NK-92 (cell line): ENCODE measurements around the gene TMCC1.
"Not testable (repeated sequence)": the region's sequence is repeated elsewhere in the genome, so short reads cannot be mapped to it uniquely, and the experiment has no call there.

Experiments
- DNase-seq: peaks from one replicate; lab custom pipeline; 2025; ENCODE audit not compliant: unreplicated experiment; lab: John Stamatoyannopoulos, UW

Gene TMCC1

DNA sequence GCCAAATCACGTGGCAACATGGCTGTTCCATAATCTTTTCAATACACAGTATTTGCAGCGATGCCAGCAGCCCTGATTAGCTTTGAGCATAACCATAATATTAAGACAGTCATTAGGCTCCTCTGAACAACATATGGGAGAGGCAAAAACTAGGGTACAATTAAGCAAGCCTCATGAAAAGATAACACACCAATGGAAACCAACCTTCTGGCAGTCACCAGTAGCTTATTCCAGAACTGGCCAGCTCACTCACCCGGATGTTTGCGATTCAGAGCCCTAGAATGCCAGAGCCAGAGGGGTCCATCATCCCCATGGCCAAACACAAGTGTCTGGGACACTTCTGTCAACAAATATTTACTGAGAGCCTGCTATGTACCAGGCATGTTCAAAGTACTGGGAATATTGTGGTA, 238.2 kb downstream of the TMCC1 start:
- no peak for DNase-seq

GRCh38 chr3:129654131-129654530, 239.4 kb downstream of the TMCC1 start:
- no peak for DNase-seq

- no peak for DNase-seq
These were observed 240.5 kb downstream of the TMCC1 start for GRCh38 chr3:129653019-129653418.

DNA sequence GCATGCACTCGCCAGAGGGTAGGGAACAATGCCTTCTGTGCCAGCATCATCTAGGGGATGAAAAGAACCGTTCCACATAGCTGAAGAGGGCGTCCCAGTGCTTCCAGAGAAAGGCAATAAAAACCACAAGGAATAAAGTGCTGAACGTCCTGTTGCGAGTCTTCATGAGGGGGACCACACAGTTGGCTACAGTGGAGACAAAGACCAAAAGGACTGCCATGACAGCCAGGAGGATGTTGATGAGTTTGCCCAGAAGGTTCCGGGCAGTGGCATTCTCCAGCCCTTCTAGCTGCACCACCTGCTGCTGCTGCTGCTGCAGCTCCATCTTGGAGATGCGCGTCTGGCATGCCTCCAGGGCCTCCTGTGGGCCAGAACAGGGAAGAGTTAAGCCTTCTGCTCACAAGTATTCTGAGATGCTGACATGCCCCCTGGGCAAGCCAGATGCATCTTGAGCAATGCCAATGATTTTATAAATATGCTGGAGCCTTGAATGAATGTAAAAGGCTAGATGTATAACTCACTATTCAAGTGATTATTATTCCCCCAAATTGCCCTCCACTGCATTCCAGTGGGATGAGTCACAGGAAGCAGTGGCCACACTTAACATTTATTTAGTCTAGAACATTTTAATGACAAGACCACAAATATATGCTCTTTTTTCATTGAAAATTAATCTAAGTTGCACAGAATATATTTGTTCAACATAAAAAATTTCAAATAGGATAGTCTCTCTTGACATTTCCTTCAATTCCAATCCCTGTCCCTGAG, 241.9 kb downstream of the TMCC1 start:
- no peak for DNase-seq

GRCh38 chr3:129650256-129650872, 243.1 kb downstream of the TMCC1 start:
- DNase-seq = no peak

DNA sequence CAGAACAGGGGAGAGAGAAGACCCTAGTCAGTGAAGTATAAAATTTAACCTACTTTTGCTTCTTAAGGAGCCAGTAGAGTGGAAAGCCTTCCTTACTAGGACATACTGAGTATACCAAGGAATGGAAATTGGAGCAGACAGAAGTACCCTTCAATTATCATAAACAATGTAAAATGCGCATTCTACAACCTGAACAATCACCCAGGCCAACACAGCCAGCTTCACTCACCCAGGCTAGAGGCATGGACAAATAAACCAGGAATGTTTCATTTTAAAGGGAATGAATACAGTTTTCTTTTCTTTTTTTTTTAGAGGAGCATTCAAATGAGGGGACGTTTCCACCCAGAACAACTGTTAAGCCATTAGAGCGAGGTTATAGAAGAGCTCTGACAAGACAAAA, 245.1 kb downstream of the TMCC1 start:
- DNase-seq = no peak

DNA sequence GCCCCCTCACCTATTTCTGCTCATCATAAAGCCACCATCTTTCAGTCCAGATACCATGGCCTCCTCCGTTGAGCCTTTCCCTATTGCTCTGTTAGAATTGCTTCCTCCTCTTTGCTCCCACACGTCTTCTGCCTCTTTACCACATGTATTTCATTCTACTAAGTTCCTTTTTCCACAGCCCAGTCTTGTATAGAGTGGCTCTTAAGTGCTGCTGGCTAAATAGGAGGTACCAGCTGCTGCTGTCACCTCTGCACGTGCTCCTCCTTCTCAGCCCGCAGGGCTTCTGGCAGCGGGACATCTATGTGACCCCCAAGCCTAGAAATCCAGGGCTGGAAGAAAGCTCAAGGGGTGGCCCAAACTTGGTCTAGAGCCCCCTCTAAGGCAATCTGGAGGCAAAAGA, 248.2 kb downstream of the TMCC1 start:
- DNase-seq = no peak

DNA sequence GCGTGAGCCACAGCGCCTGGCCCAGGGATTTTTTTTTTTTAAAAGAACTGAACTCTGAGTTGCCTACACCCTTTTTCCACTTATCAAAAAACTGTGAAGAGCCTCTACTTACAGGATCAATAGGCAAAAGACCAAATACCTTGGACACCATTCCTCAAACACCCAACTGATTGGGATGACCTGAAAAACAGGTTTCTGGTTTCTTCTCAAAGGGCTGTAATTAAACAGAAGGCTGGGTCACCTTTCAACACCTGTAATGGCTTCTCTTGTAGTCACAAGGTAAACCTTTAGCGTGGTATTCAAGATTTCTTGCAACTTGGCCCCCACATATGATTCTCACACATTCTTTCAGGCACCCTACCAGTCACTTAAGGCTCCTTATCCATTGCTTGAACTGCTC, 248.7 kb downstream of the TMCC1 start:
- no peak for DNase-seq

GRCh38 chr3:129641567-129642260, 251.8 kb downstream of the TMCC1 start:
- DNase-seq = not testable (repeated sequence)

DNA sequence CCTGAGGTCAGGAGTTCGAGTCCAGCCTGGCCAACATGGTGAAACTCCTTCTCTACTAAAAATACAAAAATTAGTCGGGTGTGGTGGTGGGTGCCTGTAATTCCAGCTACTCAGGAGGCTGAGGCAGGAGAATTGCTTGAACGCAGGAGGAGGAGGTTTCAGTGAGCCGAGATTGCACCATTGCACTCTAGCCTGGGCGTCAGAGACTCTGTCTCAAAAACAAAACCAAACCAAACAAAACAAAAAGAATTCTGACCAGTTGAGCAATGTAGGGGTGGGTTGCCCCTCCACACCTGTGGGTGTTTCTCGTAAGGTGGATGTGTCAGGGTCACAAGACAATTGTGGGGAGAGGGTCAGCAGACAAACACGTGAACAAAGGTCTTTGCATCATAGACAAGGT, 252.5 kb downstream of the TMCC1 start:
- not testable (repeated sequence) for DNase-seq

DNA sequence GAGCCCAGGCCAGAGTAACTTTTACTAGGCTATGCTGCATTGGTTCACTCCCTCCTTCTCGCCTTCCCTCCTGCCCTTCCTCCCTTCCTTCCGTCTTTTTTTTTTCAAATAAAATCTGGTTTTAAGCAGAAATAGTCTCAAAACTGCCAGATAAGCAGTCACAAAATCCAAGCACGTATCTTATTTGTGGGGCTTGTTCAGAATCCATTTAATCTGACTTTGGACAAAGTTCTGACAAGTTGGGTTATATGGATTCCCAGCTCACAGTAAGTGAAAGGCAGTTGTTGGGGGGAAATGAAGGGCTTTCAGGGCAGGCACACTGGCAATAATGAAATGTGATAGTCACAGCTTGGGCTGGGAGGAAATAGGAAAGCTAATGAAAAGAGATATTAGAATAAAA, 255.0 kb downstream of the TMCC1 start:
- DNase-seq = no peak

- no peak for DNase-seq
These were observed 257.4 kb downstream of the TMCC1 start for GRCh38 chr3:129636082-129636481.

DNA sequence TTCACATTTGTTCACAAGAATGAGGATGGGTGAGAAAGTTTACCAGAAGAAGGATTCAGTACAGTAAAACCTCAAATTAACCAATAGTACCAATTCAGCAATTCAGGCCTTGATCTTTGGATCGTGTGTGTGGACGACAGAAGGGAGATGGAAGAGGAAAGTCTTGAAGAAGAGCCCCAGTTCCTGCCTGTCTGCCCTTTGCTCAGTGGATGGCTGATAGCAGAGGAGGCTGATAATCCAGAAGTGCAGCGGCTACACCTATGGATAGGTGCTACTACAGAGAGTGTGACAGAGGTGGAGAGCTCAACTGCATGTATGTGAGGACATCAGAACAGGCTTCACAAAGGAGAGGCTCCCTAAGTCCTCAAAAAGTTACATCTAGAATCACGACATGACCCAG, 257.9 kb downstream of the TMCC1 start:
- DNase-seq = no peak

DNA sequence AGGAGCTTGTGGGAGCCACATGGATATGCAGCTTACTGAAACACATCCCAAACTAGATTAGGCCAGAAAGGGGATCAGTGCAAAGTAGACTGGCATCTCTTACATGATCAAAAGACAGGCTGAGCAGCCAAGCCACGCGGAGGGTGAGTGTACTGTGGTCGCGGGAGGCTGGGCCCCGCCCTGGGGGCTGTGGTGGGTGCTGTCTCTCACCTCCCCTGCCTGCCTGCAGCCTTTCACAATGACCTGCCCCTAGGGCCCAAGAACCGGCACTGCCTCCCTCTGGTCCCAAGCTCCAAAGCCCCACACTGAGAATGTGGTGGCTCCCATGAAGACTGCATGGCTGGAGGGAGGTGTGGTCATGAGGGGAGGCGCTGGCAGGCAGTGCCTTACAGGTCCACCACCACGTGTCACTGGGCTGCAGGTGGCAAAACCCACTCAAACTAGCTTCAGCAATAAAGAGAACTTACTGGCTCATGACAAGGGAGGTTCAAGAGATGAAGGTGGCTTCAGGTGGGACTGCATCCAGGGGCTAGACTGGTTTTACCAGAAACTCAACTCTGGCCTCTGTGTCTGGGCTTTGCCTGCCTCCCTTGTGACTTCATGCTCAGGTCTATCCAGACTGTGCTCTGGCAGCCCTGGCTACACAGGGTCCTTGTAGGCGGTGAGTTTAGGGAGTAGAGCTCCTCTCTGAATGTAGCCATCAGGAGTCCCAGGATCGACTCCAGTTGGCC, 259.6 kb downstream of the TMCC1 start:
- no peak for DNase-seq

DNA sequence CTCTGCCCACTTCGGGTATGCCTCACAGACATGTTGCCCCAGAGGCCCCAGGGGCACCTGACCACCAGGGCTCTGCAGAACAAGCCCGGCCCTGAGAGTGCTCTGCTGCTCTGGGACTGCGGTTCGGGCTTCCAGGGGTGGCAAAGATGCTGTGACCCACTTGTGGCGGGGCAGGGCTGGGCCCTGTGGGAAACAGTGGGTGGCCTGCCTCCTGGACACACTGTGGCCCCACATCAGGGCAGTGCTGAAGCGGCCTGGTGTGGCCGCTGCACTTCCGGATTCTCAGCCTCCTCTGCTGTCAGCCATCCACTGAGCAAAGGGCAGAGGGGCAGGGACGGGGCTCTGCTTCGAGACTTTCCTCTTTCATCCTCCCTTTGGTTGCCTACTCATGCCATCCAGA, 260.5 kb downstream of the TMCC1 start:
- no peak for DNase-seq

DNA sequence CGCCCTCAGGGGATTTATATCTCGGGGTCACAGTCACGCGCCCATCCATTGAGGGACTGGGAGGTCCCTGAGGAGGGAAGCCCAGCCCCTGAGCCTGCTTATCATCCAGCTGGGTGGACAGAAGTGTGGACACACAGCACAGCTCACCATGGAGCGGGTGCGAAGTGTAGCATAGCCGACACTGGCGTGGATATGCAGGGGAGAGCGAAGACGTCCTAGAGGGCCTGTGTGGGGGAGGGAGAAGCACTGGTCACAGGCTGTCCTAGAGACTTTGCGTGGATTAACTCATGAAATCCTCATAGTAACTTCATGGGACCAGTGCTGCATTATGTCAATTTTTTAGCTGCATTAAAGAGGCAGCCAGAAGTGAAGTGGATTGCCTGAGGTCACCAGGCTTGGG, 261.0 kb downstream of the TMCC1 start:
- no peak for DNase-seq

DNA sequence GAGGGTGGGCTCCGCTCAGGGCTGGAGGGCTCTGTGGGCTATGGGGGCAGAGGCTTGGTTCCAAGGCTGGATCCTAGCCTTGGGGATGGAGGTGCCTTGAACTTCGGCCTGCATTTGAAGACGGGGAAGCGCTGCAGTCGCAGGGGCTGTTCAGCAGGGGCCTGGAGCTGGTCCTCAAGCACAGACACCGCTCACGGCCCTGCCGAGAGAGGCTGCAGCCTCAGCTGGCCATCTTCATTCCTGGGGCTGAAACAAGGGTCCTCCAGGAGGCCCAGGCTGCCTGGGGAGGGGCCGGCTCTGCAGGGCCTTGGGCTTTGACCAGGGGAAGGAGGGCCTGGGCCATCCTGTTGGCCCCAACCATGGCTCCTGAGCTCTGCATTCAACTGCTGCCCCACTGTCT, 261.5 kb downstream of the TMCC1 start:
- no peak for DNase-seq

GRCh38 chr3:129629011-129629410, 264.5 kb downstream of the TMCC1 start:
- no peak for DNase-seq

DNA sequence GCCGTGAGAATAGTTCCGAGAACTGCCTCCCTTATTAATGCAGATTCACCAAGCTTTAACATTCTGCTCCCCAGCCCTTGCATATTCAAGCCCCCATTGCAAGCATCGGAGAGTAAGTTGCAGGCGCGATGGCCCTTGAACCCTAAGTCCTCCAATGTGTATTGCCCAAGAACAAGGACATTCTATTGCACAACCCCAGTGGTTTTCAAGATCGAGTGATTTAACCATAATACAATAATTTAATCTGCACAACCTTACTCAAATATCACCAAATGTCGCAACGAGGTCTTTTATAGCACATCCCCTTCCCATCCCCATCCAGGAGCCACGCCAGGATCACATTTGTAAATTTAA, 265.4 kb downstream of the TMCC1 start:
- DNase-seq = no peak

GRCh38 chr3:129627350-129628168, 266.0 kb downstream of the TMCC1 start:
- no peak for DNase-seq
